Neural crest cell (in vitro differentiated cells): ENCODE measurements around the gene CALML3. TPM values are rescaled to one million over a fixed set of nuclear protein-coding genes. Genes with fewer than 3 reads are reported as not detected.

ENCODE experiments used
- DNase-seq: peaks from one replicate; pipeline ENCODE4 v3.0.0; 2021; ENCODE audit warnings: low read depth, mixed read lengths, low spot score
- H3K27ac Mint-ChIP-seq: one replicate; pipeline ENCODE4 v1.8.0; 2021; ENCODE audit warnings: mild to moderate bottlenecking, mixed read lengths; ENCODE audit not compliant: unreplicated experiment
- H3K27me3 Mint-ChIP-seq: 2 replicates; pipeline ENCODE4 v1.8.0; 2021; ENCODE audit warnings: low read depth, mild to moderate bottlenecking, mixed read lengths
- H3K36me3 Mint-ChIP-seq: 2 replicates; pipeline ENCODE4 v1.8.0; 2021; ENCODE audit warnings: low read depth, mild to moderate bottlenecking, mixed read lengths
- H3K4me1 Mint-ChIP-seq: 2 replicates; pipeline ENCODE4 v1.8.0; 2021; ENCODE audit warnings: mixed read lengths
- H3K4me3 Mint-ChIP-seq: one replicate; pipeline ENCODE4 v1.8.0; 2021; ENCODE audit warnings: mild to moderate bottlenecking, mixed read lengths
- H3K9me3 Mint-ChIP-seq: 2 replicates; pipeline ENCODE4 v1.8.0; 2021; ENCODE audit warnings: mixed read lengths
- total RNA-seq: library from RNA; stranded (reverse); gene quantifications from 2 replicates; pipeline ENCODE4 v1.2.1, GENCODE V29; 2021
- TF ChIP-seq, protein P1 (sequence below): fragments of 200-600 bp; sonication (generic); conservative IDR thresholded peaks from 2 replicates; pipeline ENCODE4 v1.5.0; 2021; ENCODE audit warnings: antibody characterized with exemption, mild to moderate bottlenecking

Gene CALML3
- total RNA-seq, 1 donor from 2014 or later: not detected

DNA sequence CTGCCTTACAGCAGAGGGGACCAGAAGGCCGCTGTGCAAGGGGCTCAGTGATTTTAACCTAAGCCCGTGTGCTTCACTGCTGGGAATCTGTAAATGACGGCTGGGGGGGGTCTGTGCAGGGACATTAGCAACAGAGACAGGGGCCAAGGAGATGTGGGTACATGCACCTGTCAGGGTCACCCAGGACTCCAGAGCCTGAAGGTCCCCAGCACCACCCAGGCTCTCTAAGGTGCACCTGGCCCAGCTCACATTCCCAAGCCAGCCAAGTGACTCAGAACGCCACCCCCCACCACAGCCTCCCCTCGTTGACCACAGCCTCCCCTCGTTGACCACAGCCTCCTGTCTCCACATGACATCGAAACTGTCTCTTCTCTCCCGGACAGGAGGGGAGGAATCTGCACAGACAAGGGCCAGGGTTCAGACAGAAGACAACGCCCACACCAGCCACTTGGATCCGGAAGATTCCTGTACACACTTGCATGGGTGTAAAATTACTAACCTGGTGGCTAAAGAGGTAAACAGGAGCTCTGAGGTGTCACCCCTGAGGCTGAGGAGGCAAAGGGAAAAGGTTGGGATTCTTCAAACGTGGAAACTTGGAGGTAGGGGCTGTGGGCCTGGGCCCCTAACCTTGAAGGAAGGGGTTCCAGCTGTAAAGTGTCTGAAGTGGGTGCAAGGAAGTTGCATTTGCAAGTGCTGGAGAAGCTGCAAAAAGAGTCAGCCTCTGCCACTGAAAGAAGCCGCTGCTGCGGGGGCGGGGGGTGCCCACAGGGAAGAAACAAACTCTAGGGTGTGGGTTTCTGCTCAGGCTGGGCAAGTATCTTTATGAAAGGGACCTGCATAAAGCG is 27.0 kb downstream of the CALML3 start:
- Mint-ChIP-seq H3K27me3 (no peaks in the 10 kb centered on the region), H3K27ac (no peak overlapping the region), H3K4me1 (peaks cover 17% of the 10 kb centered on the region), H3K4me3 (no peak overlapping the region), H3K36me3 (no peaks in the 10 kb centered on the region), H3K9me3 (no peaks in the 10 kb centered on the region)
- TF ChIP-seq, protein P1, sequence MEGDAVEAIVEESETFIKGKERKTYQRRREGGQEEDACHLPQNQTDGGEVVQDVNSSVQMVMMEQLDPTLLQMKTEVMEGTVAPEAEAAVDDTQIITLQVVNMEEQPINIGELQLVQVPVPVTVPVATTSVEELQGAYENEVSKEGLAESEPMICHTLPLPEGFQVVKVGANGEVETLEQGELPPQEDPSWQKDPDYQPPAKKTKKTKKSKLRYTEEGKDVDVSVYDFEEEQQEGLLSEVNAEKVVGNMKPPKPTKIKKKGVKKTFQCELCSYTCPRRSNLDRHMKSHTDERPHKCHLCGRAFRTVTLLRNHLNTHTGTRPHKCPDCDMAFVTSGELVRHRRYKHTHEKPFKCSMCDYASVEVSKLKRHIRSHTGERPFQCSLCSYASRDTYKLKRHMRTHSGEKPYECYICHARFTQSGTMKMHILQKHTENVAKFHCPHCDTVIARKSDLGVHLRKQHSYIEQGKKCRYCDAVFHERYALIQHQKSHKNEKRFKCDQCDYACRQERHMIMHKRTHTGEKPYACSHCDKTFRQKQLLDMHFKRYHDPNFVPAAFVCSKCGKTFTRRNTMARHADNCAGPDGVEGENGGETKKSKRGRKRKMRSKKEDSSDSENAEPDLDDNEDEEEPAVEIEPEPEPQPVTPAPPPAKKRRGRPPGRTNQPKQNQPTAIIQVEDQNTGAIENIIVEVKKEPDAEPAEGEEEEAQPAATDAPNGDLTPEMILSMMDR: no peak
- DNase-seq: no peak

DNA sequence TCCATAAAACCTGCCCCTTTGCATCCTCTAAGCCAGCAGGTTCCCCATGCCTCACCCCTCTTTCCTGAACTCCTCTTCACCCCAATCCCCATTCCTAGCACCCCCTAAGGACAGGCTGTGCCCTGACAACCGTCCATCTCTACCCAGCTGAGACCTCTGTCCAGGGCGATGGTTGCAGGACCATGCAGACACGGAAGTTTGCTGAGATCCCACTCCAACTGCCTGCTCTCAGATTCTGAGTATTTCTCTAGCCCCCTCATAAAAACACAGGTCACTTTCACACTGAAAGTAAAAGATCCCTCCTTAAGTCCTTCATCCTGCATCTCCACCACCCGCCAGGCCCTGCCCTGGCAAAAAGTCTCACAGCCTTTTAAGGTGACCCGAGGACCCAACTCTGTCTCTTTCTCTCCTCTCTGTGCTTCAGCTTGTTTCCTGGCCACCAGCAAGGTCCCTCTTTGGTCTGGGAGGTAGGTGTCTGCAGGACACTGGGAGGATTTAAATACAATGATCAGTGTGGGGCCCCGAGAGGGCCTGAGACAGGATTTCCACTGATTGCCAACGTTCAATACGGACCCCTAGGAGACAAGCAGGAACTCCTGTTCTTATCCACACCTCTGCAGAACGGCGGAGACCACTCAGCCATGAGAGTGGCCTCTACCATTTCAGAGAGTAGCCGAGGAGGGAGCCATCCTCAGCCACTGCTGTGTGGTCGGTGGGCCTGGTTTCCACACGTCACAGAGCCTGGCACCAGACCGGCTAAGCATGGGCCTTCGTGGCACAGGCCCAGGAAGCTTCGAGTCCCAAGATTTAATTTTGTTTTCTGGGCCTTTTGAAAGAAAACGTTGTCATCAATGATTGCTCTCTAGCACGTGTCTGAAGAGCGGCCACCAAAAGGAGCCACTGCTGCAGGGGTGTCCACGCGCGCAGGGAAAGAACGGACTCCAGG is 27.9 kb downstream of the CALML3 start:
- Mint-ChIP-seq H3K27ac (no peak overlapping the region), H3K4me3 (no peak overlapping the region), H3K9me3 (no peaks in the 10 kb centered on the region), H3K36me3 (no peaks in the 10 kb centered on the region), H3K27me3 (no peaks in the 10 kb centered on the region), H3K4me1 (peaks cover 19% of the 10 kb centered on the region)
- DNase-seq: no peak
- TF ChIP-seq, protein P1: no peak

DNA sequence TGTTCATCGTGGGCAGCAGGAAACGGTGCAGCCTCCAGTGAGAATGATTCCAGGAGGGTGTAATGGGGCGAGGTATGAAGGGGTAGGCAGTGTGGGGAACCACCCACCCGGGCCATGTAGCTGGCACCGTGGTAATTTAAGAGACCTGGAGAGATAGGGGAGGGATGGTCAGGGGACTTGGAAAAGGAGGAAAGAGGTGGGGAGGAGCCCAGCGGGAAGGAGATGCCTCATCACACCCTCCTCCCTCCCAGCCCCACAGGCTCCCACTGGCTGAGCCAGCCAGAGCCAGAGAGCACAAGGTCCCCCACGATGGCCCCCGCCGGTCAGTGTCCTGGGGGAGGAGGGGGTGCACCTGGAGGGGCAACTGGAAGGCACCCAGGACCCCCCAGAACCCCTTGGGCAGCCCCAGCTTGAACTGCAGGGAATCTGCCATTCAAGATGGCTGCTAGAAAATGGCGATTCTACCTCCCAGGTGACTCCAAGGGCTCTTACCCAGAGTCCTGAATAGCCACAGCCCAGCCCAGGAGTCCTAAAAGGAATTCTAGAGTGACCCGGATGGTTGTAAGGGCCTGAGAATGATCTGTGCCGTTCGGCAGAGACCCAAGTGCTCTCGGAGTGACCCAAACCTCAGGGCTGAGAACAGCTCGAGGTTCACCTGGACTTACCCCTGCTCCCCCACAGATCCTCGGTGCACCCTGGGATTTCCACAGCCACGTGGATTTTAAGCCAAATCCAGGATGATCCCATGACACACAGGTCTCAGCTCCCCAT is 28.8 kb downstream of the CALML3 start:
- TF ChIP-seq, protein P1: no peak

DNA sequence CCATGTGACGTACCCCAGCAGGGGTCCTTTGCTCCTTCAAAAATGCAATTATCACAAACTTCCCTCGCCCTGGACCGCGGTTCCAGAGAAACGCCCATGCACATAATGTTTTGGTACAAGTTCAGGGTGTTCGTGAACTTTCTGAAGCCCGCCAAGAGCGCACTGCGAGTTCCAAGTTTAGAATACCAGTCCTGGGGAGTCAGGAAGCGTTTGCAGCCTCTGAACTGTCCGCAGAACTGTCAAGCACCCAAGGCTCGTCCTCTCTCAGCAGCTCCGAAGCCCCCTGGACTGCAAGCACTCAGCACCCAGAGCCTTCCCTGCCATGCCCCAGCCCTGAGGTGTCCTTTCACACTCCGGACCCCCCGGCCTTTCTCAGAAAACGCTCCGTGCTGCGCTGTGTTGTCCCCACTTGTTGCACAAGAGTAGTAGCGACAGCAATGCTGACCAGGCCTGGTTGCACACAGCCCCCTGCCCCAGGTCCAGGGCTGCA is 30.3 kb downstream of the CALML3 start:
- peak overlapping the region; percentile 27 for H3K27ac Mint-ChIP-seq
- H3K27me3 Mint-ChIP-seq: no peaks in the 10 kb centered on the region
- H3K36me3 Mint-ChIP-seq: no peaks in the 10 kb centered on the region
- H3K4me3 Mint-ChIP-seq: no peak overlapping the region
- no peak for DNase-seq
- H3K4me1 Mint-ChIP-seq: peaks cover 27% of the 10 kb centered on the region
- TF ChIP-seq, protein P1: no peak
- no peaks in the 10 kb centered on the region for H3K9me3 Mint-ChIP-seq

More for the DNA sequence above, 28.8 kb downstream of the CALML3 start:
- H3K4me1 Mint-ChIP-seq: peaks cover 19% of the 10 kb centered on the region
- H3K9me3 Mint-ChIP-seq: no peaks in the 10 kb centered on the region
- no peaks in the 10 kb centered on the region for H3K36me3 Mint-ChIP-seq
- H3K27ac Mint-ChIP-seq: peak overlapping the region; percentile 20
- no peak for DNase-seq
- H3K4me3 Mint-ChIP-seq: no peak overlapping the region
- H3K27me3 Mint-ChIP-seq: no peaks in the 10 kb centered on the region

DNA sequence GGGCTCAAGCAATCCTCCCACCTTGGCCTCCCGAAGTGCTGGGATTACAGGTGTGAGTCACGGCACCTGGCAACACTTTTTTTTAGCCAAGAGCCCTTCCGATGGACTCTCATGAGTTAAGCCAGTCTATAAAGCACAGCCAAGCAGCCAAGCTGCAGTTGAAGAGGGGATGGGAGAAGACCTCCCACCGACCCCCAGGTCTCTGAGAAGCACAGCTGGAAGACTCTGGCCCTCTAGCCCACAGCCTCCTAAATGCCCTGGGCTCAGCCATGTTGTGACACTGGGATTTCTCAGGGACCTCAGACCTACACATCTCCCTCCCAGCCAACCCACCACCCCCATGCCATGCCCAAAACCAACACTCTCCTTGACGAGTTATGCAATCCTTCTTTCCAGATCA is 31.1 kb downstream of the CALML3 start:
- Mint-ChIP-seq H3K9me3 (no peaks in the 10 kb centered on the region), H3K4me3 (no peak overlapping the region)
- TF ChIP-seq, protein P1: no peak

More for the DNA sequence above, 31.1 kb downstream of the CALML3 start:
- Mint-ChIP-seq H3K27ac (no peak overlapping the region), H3K27me3 (no peaks in the 10 kb centered on the region), H3K4me1 (peaks cover 27% of the 10 kb centered on the region), H3K36me3 (no peaks in the 10 kb centered on the region)
- DNase-seq: no peak
